Osteoblast (primary cell): ENCODE data around the gene SHROOM3. TPM values are rescaled to one million over a fixed set of nuclear protein-coding genes. Genes with fewer than 3 reads are reported as not detected.

Experiments used
- DNase-seq: peaks from one replicate; pipeline ENCODE4 v3.0.0; 2011; ENCODE audit warnings: low spot score, mixed read lengths; ENCODE audit not compliant: insufficient read length; ENCODE audit errors: missing footprints
- H2AFZ ChIP-seq: 2 replicates; pipeline ENCODE4 v1.6.0; 2011; ENCODE audit warnings: mild to moderate bottlenecking, low read length
- H3K27ac ChIP-seq: 2 replicates; pipeline ENCODE4 v1.5.1; 2011; ENCODE audit warnings: mild to moderate bottlenecking, low read depth, low read length, moderate library complexity
- H3K27me3 ChIP-seq: 2 replicates; pipeline ENCODE4 v1.6.0; 2012; ENCODE audit warnings: mild to moderate bottlenecking, control low read depth, inconsistent platforms, low read length, moderate library complexity; ENCODE audit not compliant: insufficient read depth
- H3K36me3 ChIP-seq: 2 replicates; pipeline ENCODE4 v1.5.1; 2011; ENCODE audit warnings: mild to moderate bottlenecking, low read length, control low read depth, moderate library complexity; ENCODE audit not compliant: insufficient read depth
- H3K4me1 ChIP-seq: 2 replicates; pipeline ENCODE4 v1.5.1; 2011; ENCODE audit warnings: mild to moderate bottlenecking, low read length, control low read depth, moderate library complexity; ENCODE audit not compliant: insufficient read depth
- H3K4me2 ChIP-seq: 2 replicates; pipeline ENCODE4 v1.6.0; 2011; ENCODE audit warnings: mild to moderate bottlenecking, low read length; ENCODE audit not compliant: insufficient read depth
- H3K4me3 ChIP-seq: fragments of 200-600 bp; sonication (generic); 3 replicates; pipeline ENCODE4 v1.5.1; 2012; ENCODE audit warnings: mild to moderate bottlenecking, low read length, inconsistent platforms; ENCODE audit not compliant: insufficient read depth
- H3K79me2 ChIP-seq: 2 replicates; pipeline ENCODE4 v1.6.0; 2012; ENCODE audit warnings: mild to moderate bottlenecking, low read length, control low read depth, inconsistent platforms; ENCODE audit not compliant: insufficient read depth
- H3K9me3 ChIP-seq: 2 replicates; pipeline ENCODE4 v1.5.1; 2011; ENCODE audit warnings: low read depth, low read length, control low read depth
- H4K20me1 ChIP-seq: 2 replicates; pipeline ENCODE4 v1.6.0; 2012; ENCODE audit warnings: mild to moderate bottlenecking, low read length, control low read depth; ENCODE audit not compliant: insufficient read depth
- total RNA-seq: library from RNA; depleted of rRNA; stranded (reverse); fragments of >200 nt; gene quantifications from 2 replicates; pipeline ENCODE4 v1.2.3, GENCODE V29; 2012
- TF ChIP-seq, protein P1 (sequence below): IDR thresholded peaks from 2 replicates; pipeline ENCODE4 v1.5.1; 2011; ENCODE audit warnings: mild to moderate bottlenecking, low read depth, low read length, moderate library complexity; ENCODE audit errors: extremely low read depth

SHROOM3 gene
- total RNA-seq, 1 donor, result 9.8 TPM

DNA sequence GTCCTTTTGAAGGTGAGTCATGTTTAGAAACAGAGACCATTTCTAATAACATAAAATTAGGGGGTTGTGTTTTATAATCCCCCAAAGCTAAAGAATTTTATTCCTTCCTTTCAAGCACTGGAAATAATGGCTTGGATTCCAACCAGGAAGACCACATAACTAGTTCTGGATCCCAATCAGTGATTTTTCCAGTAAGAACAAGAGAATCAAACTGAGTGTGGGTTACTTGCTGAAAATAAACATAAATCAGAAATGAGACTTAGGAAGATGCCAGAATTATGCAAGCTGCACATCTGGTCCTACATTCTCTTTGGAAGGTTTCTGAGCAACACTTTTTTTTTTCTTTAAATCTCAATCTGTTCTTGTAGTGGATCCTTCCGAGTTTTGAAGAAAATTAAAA lies 386.6 kb downstream of the SHROOM3 start:
- no peak for DNase-seq
- Histone ChIP-seq H4K20me1 (no peaks in the 10 kb centered on the region), H3K9me3 (no peaks in the 10 kb centered on the region), H3K4me2 (no peak overlapping the region), H2AFZ (no peak overlapping the region), H3K4me3 (no peak overlapping the region), H3K27me3 (no peaks in the 10 kb centered on the region), H3K27ac (no peak overlapping the region), H3K36me3 (no peaks in the 10 kb centered on the region), H3K4me1 (no peaks in the 10 kb centered on the region), H3K79me2 (no peaks in the 10 kb centered on the region)
- TF ChIP-seq, protein P1, sequence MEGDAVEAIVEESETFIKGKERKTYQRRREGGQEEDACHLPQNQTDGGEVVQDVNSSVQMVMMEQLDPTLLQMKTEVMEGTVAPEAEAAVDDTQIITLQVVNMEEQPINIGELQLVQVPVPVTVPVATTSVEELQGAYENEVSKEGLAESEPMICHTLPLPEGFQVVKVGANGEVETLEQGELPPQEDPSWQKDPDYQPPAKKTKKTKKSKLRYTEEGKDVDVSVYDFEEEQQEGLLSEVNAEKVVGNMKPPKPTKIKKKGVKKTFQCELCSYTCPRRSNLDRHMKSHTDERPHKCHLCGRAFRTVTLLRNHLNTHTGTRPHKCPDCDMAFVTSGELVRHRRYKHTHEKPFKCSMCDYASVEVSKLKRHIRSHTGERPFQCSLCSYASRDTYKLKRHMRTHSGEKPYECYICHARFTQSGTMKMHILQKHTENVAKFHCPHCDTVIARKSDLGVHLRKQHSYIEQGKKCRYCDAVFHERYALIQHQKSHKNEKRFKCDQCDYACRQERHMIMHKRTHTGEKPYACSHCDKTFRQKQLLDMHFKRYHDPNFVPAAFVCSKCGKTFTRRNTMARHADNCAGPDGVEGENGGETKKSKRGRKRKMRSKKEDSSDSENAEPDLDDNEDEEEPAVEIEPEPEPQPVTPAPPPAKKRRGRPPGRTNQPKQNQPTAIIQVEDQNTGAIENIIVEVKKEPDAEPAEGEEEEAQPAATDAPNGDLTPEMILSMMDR, result no peak

DNA sequence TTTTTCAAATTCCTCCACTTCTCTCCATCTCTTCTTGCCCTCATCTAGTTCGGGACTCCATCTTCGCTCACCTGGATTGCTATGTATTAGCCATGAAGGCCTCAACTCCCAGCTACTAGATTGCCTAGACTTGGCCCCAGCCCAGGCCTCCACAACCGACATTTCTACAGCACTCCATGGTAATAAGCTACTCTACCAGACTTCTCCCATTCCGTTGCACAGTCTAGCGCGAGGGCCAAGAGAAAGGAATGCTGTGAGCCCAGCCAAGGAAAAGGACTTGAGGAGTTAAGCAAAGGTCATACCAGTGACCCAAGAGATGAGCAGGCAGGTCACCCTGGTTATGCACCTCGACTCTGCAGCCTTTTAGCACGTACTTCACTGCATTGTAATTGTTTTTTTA lies 387.3 kb downstream of the SHROOM3 start:
- Histone ChIP-seq H3K4me3 (no peak overlapping the region), H2AFZ (no peak overlapping the region), H3K4me1 (no peaks in the 10 kb centered on the region), H3K27ac (no peak overlapping the region), H3K36me3 (no peaks in the 10 kb centered on the region), H3K9me3 (no peaks in the 10 kb centered on the region), H4K20me1 (no peaks in the 10 kb centered on the region), H3K79me2 (no peaks in the 10 kb centered on the region), H3K4me2 (no peak overlapping the region), H3K27me3 (no peaks in the 10 kb centered on the region)
- DNase-seq, result no peak
- TF ChIP-seq, protein P1, result no peak

DNA sequence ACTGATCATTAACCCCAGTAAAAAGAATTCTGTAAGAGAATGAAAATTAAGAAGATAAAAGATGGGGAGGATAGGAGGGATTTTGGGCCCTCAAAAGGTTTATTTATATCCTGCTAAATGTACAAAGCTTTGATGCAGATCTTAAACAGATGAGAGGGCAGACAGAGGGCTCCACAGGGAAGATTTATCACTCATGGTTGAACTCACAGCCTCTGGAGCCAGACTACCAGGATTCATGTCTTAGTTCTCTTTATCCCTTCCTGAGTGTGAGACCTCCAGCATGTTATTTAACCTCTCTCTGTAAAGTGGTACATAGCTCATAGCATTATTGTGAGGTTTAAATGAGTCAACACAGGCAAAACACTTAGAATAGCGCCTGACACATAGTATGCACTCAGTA lies 388.5 kb downstream of the SHROOM3 start:
- Histone ChIP-seq H4K20me1 (no peaks in the 10 kb centered on the region), H3K4me2 (no peak overlapping the region), H3K4me1 (no peaks in the 10 kb centered on the region), H3K4me3 (no peak overlapping the region), H3K9me3 (no peaks in the 10 kb centered on the region), H2AFZ (no peak overlapping the region), H3K79me2 (no peaks in the 10 kb centered on the region), H3K27ac (no peak overlapping the region), H3K36me3 (no peaks in the 10 kb centered on the region), H3K27me3 (no peaks in the 10 kb centered on the region)
- no peak for DNase-seq
- TF ChIP-seq, protein P1, result no peak

DNA sequence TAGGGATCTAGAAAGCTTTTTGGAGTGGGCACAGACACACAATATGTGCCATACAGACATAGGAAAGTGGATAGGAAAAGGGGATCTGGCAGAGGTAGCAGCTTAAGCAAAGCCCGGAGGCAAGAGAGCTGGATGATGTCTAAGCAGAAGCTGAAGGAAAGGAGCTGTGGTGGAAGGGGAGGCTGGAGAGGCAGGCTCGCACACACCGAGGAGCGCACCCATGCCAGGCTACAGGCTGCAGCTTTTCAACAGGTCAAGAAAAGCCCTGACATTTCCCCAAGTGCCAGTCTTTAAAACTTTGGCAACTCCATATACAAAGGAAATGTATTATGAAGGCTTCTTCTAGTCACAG lies 395.6 kb downstream of the SHROOM3 start:
- H3K9me3 ChIP-seq, result no peaks in the 10 kb centered on the region
- peak overlapping the region; percentile 67 for H3K4me2 ChIP-seq
- H3K79me2 ChIP-seq, result no peaks in the 10 kb centered on the region
- peak; percentile 15 for DNase-seq
- H2AFZ ChIP-seq, result peak overlapping the region; percentile 91
- peak overlapping the region; percentile 80 for H3K27ac ChIP-seq
- no peaks in the 10 kb centered on the region for H3K36me3 ChIP-seq
- H3K4me1 ChIP-seq, result peaks cover 20% of the 10 kb centered on the region
- H3K27me3 ChIP-seq, result no peaks in the 10 kb centered on the region
- no peaks in the 10 kb centered on the region for H4K20me1 ChIP-seq
- TF ChIP-seq, protein P1, result no peak
- H3K4me3 ChIP-seq, result peak overlapping the region; percentile 30
